Motor neuron (in vitro differentiated cells): Measurements from ENCODE around the gene CAMK2G. TPM values are rescaled to one million over a fixed set of nuclear protein-coding genes. Genes with fewer than 3 reads are reported as not detected.
A peak's percentile ranks its signal among the peaks of the same experiment; 100 is the strongest.

Experiments
- ATAC-seq, 8 experiments: fragments of 200-7000 bp; cut with Tn5 transposase; replicated peaks in 6 of 8; 2 replicates each; pipeline ENCODE4 v1.8.0; 2021; ENCODE audit warnings: mild to moderate bottlenecking in 8 of 8, moderate library complexity in 8 of 8
- H3K27ac ChIP-seq, 2 donors: fragments of 250-450 bp; sonication (Bioruptor Pico); 2 replicates each; pipeline ENCODE4 v1.9.0; 2021; ENCODE audit warnings: antibody characterized with exemption in 2 of 2, mild to moderate bottlenecking in 2 of 2, moderate library complexity in 1 of 2
- H3K4me1 ChIP-seq, 2 donors: fragments of 250-450 bp; sonication (Bioruptor Pico); replicated peaks in 1 of 2; 2 replicates each; pipeline ENCODE4 v1.6.1; 2021; ENCODE audit warnings: antibody characterized with exemption in 2 of 2, mild to moderate bottlenecking in 2 of 2, moderate library complexity in 1 of 2
- H3K4me3 ChIP-seq, 5 donors: fragments of 250-450 bp; sonication (Bioruptor Pico); 2 replicates each; pipeline ENCODE4 v1.9.0; 2021; ENCODE audit warnings: antibody characterized with exemption in 5 of 5, mild to moderate bottlenecking in 5 of 5, moderate library complexity in 4 of 5
- WGBS, 10 experiments: fragments of 450-650 bp; shearing (Covaris generic); methylation state at CpG; one replicate each; pipeline ENCODE4 v1.0.0; 2022; 5-methylcytosine and 5-hydroxymethylcytosine counted together
- in situ Hi-C, 9 experiments: fragments of 400-800 bp; cut with MboI; loops; one replicate each; pipeline ENCODE4 v1.15.0; 2021; ENCODE audit warnings: low sequenced_read_pairs in 9 of 9, low pct_unique_long_range_greater_than_20kb in 2 of 9; ENCODE audit not compliant: unreplicated experiment in 9 of 9
- total RNA-seq, 8 experiments: library from RNA; unstranded; fragments of 300-600 nt; gene quantifications; 2 replicates each; pipeline versions ENCODE4 v1.2.3 to v1.2.4, GENCODE V29; 2022

The CAMK2G gene
- total RNA-seq, 8 experiments from 2014 or later, result 10.6 to 33.5 (median 24.3) TPM

GRCh38 chr10:73816917-73817729 lies 57.2 kb downstream of the CAMK2G start:
- in situ Hi-C loops, result no loop called here
- H3K4me3 ChIP-seq, result no peak overlapping the region
- no peak for ATAC-seq
- WGBS, 10 experiments, result 66 to 100% (median 95%) methylated on average over 2 to 9 of the region's 10 CpGs; no CpG with 5 or more reads in 2 of the 10 experiments
- no peak overlapping the region for H3K27ac ChIP-seq
- no peaks in the 10 kb centered on the region for H3K4me1 ChIP-seq

GRCh38 chr10:73815719-73816030 lies 58.7 kb downstream of the CAMK2G start:
- in situ Hi-C loops, result no loop called here
- ATAC-seq, result no peak
- no peak overlapping the region for H3K27ac ChIP-seq

GRCh38 chr10:73814896-73815718 lies 59.2 kb downstream of the CAMK2G start:
- Histone ChIP-seq H3K4me3 (no peak overlapping the region), H3K4me1 (peaks cover 4% of the 10 kb centered on the region in 2 donors), H3K27ac (no peak overlapping the region)
- ATAC-seq, result no peak
- in situ Hi-C loops, result no loop called here
- WGBS, 10 experiments, result 50 to 100% (median 82%) methylated on average over 1 to 10 of the region's 22 CpGs; no CpG with 5 or more reads in 4 of the 10 experiments

More at GRCh38 chr10:73815719-73816030, 58.7 kb downstream of the CAMK2G start:
- Histone ChIP-seq H3K4me3 (no peak overlapping the region), H3K4me1 (no peaks in the 10 kb centered on the region)

- H3K4me3 ChIP-seq, result no peak overlapping the region
- ATAC-seq, result no peak
- H3K4me1 ChIP-seq, result peaks cover 4% of the 10 kb centered on the region in 2 donors
- in situ Hi-C loops, result no loop called here
- H3K27ac ChIP-seq, result no peak overlapping the region
- WGBS, 10 experiments, result 72 to 94% (median 80%) methylated on average over 1 to 11 of the region's 13 CpGs; no CpG with 5 or more reads in 3 of the 10 experiments
Measured at GRCh38 chr10:73814276-73814895, 60.0 kb downstream of the CAMK2G start.

- Histone ChIP-seq H3K4me3 (no peak overlapping the region), H3K27ac (no peak overlapping the region), H3K4me1 (peaks cover 4% of the 10 kb centered on the region in 2 donors)
- ATAC-seq, result no peak
- in situ Hi-C loops, result no loop called here
- 0 to 88% (median 65%) methylated on average over 1 to 4 of the region's 7 CpGs; no CpG with 5 or more reads in 4 of the 10 experiments for WGBS, 10 experiments
Measured at GRCh38 chr10:73813333-73813732, 61.0 kb downstream of the CAMK2G start.

- WGBS, 10 experiments, result 61 to 100% (median 88%) methylated on average over 1 to 3 of the region's 4 CpGs; no CpG with 5 or more reads in 4 of the 10 experiments
- H3K4me1 ChIP-seq, result peaks cover 4% of the 10 kb centered on the region in 2 donors
- H3K27ac ChIP-seq, result no peak overlapping the region
- ATAC-seq, result no peak
- in situ Hi-C loops, result no loop called here
- H3K4me3 ChIP-seq, result no peak overlapping the region
Measured at GRCh38 chr10:73812657-73813056, 61.7 kb downstream of the CAMK2G start.

- Histone ChIP-seq H3K4me3 (peak overlapping the region; percentile 91 to 100 (median 95)), H3K27ac (peak overlapping the region; percentile 87 to 91), H3K4me1 (peaks cover 4% of the 10 kb centered on the region in 2 donors)
- WGBS, 10 experiments, result 17% methylated on average over 2 of the region's 63 CpGs; no CpG with 5 or more reads in 9 of the 10 experiments
- ATAC-seq, result peak; percentile 0 to 56 (median 38)
- in situ Hi-C loops, result no loop called here
Measured at GRCh38 chr10:73810735-73811465, 63.5 kb downstream of the CAMK2G start.

- H3K4me3 ChIP-seq, result peak overlapping the region; percentile 91 to 100 (median 95)
- no peak for ATAC-seq
- in situ Hi-C loops, result no loop called here
- 15 to 95% (median 82%) methylated on average over 4 to 7 of the region's 7 CpGs for WGBS, 10 experiments
- peaks cover 4% of the 10 kb centered on the region in 2 donors for H3K4me1 ChIP-seq
- H3K27ac ChIP-seq, result no peak overlapping the region
Measured at GRCh38 chr10:73810358-73810734, 64.0 kb downstream of the CAMK2G start.

GRCh38 chr10:73809061-73809818 lies 65.1 kb downstream of the CAMK2G start:
- no peak for ATAC-seq
- H3K4me3 ChIP-seq, result no peak overlapping the region
- in situ Hi-C loops, result no loop called here
- 49 to 100% (median 69%) methylated on average over 1 to 5 of the region's 5 CpGs; no CpG with 5 or more reads in 3 of the 10 experiments for WGBS, 10 experiments
- no peak overlapping the region for H3K27ac ChIP-seq
- H3K4me1 ChIP-seq, result peaks cover 4% of the 10 kb centered on the region in 2 donors

- H3K27ac ChIP-seq, result no peak overlapping the region
- ATAC-seq, result no peak
- in situ Hi-C loops, result no loop called here
- 87 to 100% (median 95%) methylated on average over 1 to 8 of the region's 16 CpGs; no CpG with 5 or more reads in 6 of the 10 experiments for WGBS, 10 experiments
- H3K4me1 ChIP-seq, result peaks cover 4% of the 10 kb centered on the region in 2 donors
- no peak overlapping the region for H3K4me3 ChIP-seq
Measured at GRCh38 chr10:73808021-73808815, 66.1 kb downstream of the CAMK2G start.

GRCh38 chr10:73807471-73807870 lies 66.9 kb downstream of the CAMK2G start:
- no peak overlapping the region for H3K27ac ChIP-seq
- in situ Hi-C loops, result no loop called here
- ATAC-seq, result no peak
- no peak overlapping the region for H3K4me3 ChIP-seq
- 71 to 100% (median 96%) methylated on average over 1 to 6 of the region's 14 CpGs; no CpG with 5 or more reads in 4 of the 10 experiments for WGBS, 10 experiments
- H3K4me1 ChIP-seq, result peaks cover 4% of the 10 kb centered on the region in 2 donors
